NCI-H1105 treated with DMSO at 0.1 percent for 48 hours (cell line): ENCODE data around the gene CXCL3.
A peak's percentile ranks its signal among the peaks of the same experiment; 100 is the strongest.

Experiments used
- DNase-seq: peaks from one replicate; lab custom pipeline; 2025; lab: John Stamatoyannopoulos, UW

CXCL3 gene

GRCh38 chr4:74055498-74055897 lies 17.0 kb upstream of the CXCL3 start:
- no peak for DNase-seq

GRCh38 chr4:74055096-74055495 lies 16.6 kb upstream of the CXCL3 start:
- peak; percentile 70 for DNase-seq

GRCh38 chr4:74054483-74055047 lies 16.1 kb upstream of the CXCL3 start:
- DNase-seq: peak; percentile 59

- no peak for DNase-seq
Measured at GRCh38 chr4:74047152-74047551, 8.7 kb upstream of the CXCL3 start.

GRCh38 chr4:74045772-74046171 lies 7.3 kb upstream of the CXCL3 start:
- no peak for DNase-seq

GRCh38 chr4:74045247-74045646 lies 6.8 kb upstream of the CXCL3 start:
- DNase-seq: no peak

GRCh38 chr4:74044677-74045076 lies 6.2 kb upstream of the CXCL3 start:
- no peak for DNase-seq

GRCh38 chr4:74042681-74043080 lies 4.2 kb upstream of the CXCL3 start:
- DNase-seq: peak; percentile 20

GRCh38 chr4:74041418-74041817 lies 2.9 kb upstream of the CXCL3 start:
- DNase-seq: no peak

GRCh38 chr4:74039315-74039763 lies 850 bp upstream of the CXCL3 start:
- DNase-seq: no peak

- DNase-seq: no peak
Measured at GRCh38 chr4:74038086-74038424, 434 bp downstream of the CXCL3 start.

- DNase-seq: no peak
Measured at GRCh38 chr4:74037076-74037955, 1.2 kb downstream of the CXCL3 start.

GRCh38 chr4:74033739-74034138 lies 4.8 kb downstream of the CXCL3 start:
- no peak for DNase-seq

- DNase-seq: no peak
Measured at GRCh38 chr4:74032064-74032463, 6.4 kb downstream of the CXCL3 start.

- DNase-seq: no peak
Measured at GRCh38 chr4:74031576-74031975, 6.9 kb downstream of the CXCL3 start.

- DNase-seq: no peak
Measured at GRCh38 chr4:74030285-74030684, 8.2 kb downstream of the CXCL3 start.

GRCh38 chr4:74028504-74028903 lies 10.0 kb downstream of the CXCL3 start:
- no peak for DNase-seq

GRCh38 chr4:74023709-74024108 lies 14.8 kb downstream of the CXCL3 start:
- no peak for DNase-seq

GRCh38 chr4:74021601-74022000 lies 16.9 kb downstream of the CXCL3 start:
- no peak for DNase-seq

GRCh38 chr4:74018771-74019170 lies 19.7 kb downstream of the CXCL3 start:
- DNase-seq: no peak

GRCh38 chr4:74018116-74018515 lies 20.4 kb downstream of the CXCL3 start:
- DNase-seq: no peak

- DNase-seq: no peak
Measured at GRCh38 chr4:74016068-74016467, 22.4 kb downstream of the CXCL3 start.

GRCh38 chr4:74015126-74015780 lies 23.2 kb downstream of the CXCL3 start:
- no peak for DNase-seq
